Bone marrow (tissue), 2 donors: ENCODE results near the gene EML6.
"Not testable (repeated sequence)": the region's sequence is repeated elsewhere in the genome, so short reads cannot be mapped to it uniquely, and the experiment has no call there.

Source experiments
- DNase-seq, 2 donors: peaks; one replicate each; lab custom pipeline; 2025; lab: John Stamatoyannopoulos, UW

EML6 gene

GRCh38 chr2:54805255-54805654 is 81.8 kb downstream of the EML6 start:
- no peak for DNase-seq

DNA sequence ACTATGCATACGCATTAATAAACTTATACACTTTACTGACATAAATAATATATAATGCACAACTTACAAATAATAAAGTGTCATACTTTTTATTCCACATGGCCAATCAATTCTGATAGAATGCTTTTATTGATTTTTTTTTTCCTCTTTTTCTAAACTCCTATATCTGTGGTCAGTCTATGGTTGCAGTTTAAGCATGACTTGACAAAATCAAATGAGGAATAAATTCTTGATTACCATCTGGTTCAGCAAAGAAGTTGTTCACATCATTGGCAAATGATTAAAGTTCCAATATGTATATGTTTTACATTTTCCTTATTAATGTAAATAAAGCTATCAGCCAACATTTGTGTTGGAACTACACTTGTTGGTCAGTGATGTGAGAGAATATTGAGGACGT is 83.5 kb downstream of the EML6 start:
- no peak for DNase-seq

DNA sequence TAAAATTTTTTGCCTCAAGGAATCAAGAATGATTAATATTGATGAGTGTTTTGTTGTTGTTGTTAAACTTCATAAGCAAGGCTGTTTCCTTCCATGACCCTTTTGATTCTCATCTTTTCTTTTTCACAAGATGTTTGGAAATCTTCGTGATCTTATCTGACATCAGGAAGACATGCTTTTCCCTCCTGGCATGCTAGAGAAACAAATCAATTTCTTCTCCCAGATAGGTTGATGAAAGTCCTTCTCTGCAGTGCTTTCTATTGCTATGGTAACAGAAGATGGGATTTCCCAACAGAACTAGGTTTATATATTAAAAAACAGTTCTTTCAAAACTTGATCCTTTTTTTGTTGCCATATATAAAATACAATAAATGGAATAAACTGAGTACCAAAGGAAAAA is 85.2 kb downstream of the EML6 start:
- DNase-seq = no peak

- DNase-seq = no peak
Measured at GRCh38 chr2:54809819-54810218, 86.4 kb downstream of the EML6 start.

DNA sequence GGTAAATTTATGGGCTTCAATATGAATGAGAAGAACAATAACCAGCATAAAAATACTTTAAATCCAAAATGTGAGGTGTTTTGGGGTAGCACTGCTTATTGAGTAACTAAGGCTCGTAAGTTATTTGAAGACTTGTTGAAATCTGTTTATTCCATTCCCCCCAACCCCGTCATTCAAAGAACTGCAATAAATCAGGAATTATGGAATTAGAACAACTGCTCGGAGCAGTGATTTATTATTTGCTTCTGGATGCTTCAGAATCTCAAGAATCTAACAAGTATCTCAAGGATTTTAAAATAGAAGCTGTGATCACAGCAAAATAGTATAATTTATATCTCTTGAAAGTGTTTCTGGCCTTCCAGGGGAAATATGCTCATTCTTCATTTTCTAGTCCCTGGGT is 86.8 kb downstream of the EML6 start:
- DNase-seq = no peak

GRCh38 chr2:54813584-54813983 is 90.1 kb downstream of the EML6 start:
- DNase-seq = no peak

DNA sequence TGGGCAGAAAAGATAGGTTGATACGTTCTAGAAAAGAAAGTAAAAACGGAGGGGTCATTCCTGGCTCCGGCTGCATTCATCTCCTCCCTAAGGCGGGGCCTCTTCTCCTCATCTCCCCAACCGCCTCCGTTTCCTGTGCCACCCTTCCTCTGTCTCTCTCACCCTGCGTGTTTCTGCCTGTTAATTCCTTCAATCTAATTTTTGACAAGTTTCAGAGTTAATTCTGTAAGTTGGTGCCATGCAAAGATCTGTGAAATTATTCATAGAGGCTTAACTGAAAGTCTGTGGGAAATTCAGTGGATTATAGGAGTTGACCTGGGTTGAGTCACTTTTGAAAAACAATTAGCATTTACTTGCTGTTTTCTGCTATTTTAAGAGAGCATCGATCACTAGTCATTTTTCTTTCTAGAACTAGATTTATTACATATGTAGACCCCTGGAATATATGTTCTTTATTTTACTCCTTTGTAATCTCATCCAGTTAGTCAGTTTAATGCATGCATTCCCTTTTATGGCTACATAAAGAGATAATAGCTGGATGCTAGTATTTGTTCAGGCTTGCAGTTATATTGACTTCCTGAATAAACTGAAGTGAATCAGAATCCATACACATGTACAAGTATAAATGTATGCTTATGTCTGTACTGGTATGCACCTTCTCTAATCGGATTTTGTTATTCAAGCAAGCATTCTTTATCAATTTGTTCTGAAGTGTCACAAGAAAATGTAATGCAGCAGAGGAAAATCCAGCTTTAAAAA is 91.1 kb downstream of the EML6 start:
- no peak for DNase-seq

DNA sequence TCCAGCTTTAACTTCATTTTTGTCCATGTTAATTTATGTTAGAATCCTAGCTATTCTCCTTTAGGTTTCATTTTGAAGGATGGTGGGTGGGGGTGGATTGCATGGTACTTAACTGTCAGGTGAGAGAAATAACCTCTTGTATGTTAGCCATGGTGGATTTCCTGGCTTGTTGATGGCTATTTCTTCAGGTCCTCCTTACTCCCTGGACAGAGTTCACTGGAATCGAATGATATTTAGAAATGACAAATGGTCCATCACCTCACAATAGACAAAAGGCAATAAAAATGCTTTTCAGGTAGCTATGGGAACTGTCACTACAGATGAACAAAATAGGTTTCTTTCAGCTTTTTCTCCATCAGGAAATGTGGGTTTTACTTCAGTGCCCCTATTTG is 91.7 kb downstream of the EML6 start:
- no peak for DNase-seq

DNA sequence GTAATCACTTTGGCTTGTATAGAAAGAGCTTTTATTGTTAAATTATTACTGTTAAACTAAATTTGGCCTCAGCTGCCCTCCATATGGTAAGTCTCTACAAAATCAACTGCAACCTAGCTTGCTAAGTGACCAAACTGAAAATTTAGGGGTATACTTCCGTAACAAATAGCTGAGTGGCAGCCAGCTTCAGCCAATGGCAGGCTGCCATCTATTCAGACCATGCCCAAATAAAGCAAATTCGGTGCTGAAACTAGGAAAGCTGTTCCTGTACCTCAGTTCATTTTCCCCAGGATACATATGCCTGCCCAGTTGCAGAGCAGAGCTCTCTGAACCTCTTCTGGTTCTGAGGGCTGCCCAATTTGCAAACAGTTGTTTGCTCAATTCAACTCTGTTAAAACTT is 94.8 kb downstream of the EML6 start:
- no peak for DNase-seq

- DNase-seq = no peak
Measured at GRCh38 chr2:54820558-54820957, 97.1 kb downstream of the EML6 start.

GRCh38 chr2:54824567-54824966 is 101.1 kb downstream of the EML6 start:
- no peak for DNase-seq

GRCh38 chr2:54830546-54830945 is 107.1 kb downstream of the EML6 start:
- DNase-seq = no peak

DNA sequence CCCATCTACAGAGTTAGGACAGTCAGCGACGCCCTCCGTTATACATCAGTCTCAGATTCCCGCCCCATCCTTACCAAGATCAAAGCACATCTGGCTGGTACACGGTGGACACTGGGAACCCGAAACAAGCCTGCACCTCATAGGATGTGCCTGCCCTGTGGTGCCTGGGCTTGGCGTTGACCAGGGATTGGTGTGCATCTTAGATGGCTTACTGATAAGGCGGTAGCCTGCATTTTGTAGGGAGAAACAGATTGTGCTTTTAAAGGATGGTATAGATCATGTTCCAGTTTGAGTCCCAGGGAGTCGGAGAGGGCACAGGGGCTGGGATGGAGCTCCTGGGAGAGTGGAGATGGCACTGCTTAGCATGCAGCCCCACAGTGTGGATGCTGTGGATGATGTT is 108.0 kb downstream of the EML6 start:
- DNase-seq = no peak

DNA sequence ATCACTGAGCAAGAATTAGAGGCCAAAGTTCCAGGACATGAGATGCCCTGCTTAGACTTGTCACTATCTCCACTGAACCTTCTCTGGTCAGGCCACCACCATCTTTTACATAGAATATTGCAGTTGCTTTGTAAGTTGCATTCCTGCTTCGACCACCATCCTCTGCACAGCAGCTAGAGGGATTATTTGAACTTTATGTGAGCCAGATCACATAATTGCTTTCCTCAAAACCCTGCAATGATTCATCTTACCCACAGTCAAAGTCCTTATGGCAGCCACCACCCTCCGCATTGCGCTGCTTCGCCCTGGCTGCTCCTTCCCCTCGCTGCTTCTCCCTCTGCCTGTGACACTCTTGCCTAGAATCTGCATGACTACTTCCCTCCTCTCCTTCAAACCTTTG is 111.3 kb downstream of the EML6 start:
- DNase-seq = no peak

GRCh38 chr2:54836477-54836876 is 113.0 kb downstream of the EML6 start:
- no peak for DNase-seq

DNA sequence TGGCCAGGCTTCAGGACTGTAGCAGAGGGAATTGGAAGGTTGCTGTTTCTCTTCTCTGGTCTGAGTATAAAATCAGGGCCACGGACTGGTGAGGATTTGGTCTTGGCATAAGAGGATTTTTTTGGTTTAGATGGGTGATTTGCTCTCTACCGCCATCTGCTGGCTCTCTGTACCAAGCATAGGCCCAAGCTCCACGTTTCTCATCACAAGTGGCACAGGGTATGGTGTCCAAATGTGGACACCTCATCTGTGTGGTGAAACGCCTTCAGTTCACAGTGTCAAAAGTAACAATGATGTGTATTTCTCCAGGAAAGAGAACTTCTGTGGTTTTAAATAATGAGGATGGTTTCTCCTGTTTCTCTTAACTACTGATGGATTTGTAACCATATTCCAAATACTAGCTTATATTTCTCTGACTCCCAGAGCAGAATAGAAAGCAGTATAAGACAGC is 115.1 kb downstream of the EML6 start:
- DNase-seq = peak; percentile 1 to 64

- no peak for DNase-seq
Measured at GRCh38 chr2:54839461-54840255, 116.2 kb downstream of the EML6 start.

DNA sequence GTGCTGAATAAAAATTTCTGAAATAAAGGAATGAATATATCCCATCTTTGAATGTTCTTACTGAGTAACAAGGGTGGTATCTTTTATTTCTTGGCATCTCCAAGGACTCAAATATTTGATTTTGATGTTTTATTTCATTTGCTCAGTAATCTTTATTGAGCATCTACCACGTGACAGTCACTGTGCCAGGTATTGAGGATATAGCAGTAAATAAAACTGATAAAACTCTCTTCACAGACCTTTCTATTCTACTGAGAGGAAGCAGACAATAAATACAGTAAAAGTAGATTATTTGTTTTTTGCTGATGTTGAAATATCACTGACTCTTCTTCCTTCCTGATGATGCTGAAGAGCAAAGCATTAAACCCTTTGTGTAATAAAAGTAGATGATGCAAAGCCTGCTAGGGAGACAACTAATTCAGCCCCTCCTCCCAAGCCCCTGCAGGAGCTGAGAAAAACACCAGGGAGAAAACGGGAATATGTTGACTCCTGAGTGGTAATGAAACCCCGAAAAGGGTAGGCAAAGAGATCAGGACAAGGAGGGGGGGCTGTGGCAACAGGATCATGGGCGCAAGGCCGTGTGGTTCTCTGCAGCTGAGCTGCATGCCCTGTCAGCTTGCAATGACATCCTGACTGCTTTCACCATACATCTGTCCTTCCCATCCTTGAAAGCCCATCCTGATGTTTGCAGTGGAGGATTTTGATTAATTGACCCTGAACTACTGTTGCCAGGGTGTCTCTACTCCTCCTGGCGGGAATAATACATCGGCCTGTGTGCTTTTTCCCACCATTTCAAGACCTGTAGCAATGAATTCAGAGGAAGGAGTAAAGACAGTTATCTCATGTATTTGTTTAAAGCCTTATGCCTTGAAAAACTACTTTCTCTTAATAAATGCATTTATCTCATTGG is 117.4 kb downstream of the EML6 start:
- no peak for DNase-seq

GRCh38 chr2:54841500-54841899 is 118.0 kb downstream of the EML6 start:
- DNase-seq = not testable (repeated sequence)

DNA sequence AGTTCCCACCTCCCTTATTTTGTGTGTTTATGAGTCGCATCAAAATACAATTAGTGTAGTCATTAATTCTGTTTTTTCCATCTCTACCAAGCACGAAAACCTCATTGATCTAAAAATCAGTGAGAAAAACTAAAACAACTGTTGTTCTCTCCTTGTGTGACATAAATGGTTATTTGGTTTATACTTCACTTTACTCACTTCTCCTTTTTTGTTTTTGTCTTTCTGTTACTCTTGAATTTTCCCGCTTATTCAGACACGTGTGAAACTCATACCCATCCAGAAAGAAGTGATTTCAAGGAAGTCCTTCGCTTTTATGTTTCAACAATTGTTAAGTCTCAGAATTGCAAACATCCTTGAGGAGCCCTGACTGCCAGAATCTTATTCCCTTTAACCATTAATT is 121.6 kb downstream of the EML6 start:
- DNase-seq = no peak

DNA sequence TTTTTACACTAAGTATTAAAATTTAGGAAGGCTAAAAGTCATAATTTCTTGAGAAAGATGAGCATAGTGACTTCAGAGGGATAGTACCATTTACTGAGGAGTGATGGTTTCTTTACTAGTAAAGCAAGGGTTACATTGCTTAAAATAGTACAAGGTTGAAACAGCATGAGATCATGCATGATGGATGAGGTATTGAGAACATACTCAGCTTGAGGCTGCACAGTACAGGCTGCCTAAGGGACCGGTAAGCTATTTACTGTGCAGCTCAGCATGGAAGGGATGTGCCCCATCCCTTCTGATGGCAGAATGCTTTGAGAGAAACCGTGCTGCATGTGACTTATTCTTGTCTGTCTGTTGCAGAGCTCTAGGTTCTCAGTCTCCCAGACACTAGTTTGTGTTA is 122.1 kb downstream of the EML6 start:
- DNase-seq = no peak
